ENCODE data around the gene HMCN1.
A peak's percentile ranks its signal among the peaks of the same experiment; 100 is the strongest.

Gene HMCN1

DNA sequence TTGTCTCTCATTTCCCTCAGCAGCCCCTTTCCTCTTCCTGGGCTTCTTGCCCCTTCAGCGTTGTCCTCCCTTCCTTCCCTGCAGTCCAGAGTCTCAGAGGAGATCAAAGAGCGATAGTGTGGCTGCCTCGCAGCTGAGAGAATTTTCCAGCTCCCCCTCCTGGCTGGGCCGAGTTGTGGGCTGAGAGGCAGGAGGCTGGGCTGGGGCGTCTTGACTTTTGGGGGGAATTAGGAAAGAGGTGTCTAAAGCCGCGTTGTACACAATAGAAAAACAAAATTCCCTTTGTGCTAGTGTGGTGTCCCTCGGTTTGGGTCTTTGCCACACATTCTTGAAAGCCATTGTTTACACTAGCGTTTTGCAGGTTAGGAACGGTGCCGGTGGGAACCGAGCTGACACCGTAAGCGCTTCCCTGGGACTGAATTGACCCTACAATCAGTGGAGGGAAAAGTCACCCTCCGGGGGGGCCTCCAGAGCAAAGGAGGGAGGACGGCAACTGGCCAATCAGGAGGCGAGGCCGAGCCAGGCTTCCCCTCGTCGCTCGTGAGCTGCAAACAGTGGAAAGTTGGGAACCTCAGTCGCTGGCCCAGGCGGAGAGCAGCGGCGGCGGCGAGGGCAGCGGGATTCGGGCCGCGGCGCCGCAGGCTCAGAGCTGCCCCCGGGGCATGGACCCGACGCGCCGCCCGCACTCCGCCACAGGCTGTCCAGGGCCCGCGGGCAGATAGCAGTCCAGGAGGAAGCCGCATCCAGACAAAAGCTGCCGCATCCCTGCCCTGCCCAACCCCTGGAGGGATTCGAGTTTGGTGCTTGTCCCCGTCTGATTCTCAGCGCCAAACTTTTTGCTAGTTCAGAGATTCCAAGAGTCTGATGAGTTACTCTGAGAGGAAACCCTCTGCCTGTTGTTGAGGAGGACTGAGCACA is at the start of gene HMCN1:
Gene HMCN1, plus strand, starts transcription at position 574 of the 918 bp plus-strand sequence. CDS start 389 bp downstream, outside the sequence.
- peak in 1 of 3 experiments; percentile 3 for DNase-seq (ENCODE audit: low read depth in 3 of 3)

DNA sequence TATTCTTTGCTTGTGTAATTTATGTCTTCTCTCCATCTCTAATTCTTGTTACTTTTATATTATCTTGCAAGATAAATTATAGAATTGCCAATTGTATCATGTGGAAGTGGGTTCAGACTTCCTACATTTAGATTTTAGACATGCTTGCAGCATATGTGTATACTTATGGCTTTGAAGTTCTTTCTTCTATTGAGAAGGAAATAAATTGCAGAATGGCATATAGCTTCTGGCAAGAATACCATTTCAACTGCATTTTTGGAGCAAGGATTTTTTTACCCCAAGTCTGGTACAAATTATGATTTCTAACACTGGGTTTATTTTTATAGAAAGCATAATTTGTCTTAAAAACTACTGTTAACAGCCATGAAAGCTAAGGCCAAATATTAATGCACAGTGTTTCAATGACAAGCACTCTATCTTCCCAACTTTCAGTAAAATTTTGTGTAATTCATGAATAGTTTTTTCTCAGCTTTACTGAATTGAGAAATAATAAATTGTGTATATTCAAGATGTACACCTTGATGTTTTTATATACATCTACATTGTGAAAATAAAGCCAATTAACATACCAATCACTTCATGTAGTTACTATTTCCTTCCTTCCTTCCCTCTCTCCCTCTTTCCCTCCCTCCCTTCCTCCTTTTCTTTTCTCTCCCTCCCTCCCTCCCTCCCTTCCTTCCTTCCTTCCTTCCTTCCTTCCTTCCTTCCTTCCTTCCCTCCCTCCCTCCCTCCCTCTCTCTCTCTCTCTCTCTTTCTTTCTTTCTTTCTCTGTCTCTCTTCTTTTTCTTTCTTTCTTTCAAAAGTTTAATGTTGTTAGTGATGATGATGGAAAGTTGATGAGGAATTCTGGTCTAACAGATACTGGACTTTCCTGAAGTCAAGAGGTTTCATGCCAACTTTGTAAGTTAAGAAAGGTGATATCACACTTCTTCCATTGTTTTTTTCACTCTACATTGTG is 47.1 kb upstream of the HMCN1 start:
- DNase-seq (ENCODE audit: low read depth in 3 of 3) = no peak

DNA sequence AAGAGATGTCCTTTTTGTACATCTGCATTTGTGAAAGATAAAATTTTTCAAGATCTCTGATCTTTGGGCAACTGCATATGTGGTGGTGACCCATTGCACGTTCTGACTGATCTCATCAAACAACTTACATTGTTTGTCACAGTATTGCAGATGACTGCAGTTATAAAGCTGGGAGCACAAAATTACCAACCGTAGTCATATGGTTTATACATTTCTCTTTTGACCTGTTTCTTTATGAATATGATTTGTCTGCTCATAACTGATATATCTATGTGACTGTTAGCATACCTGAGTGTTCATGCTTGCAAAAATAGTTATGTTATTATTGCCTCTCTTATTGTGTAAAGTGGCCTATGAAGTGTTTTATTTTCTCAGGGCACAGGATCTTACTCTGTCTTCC is 43.7 kb upstream of the HMCN1 start:
- DNase-seq (ENCODE audit: low read depth in 3 of 3) = no peak

DNA sequence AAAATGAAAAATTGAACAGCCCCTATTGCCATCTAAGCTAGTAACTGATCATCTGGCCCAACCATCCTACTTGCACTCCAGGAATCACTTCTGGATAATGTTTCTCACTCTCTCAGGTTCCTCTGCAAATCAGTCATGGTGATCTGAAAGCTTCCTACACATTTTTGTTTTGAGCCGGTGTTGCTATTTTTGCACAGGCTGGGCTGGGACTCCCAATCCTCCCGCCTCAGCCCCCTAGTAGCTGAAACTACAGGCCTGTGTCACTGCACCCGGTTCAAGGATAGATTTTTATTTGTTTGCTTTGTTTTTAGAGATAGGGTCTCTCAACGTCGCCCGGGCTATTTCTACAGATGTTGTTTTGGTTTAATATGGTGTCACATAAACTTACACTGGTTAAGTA is 40.5 kb upstream of the HMCN1 start:
- no peak for DNase-seq (ENCODE audit: low read depth in 3 of 3)

DNA sequence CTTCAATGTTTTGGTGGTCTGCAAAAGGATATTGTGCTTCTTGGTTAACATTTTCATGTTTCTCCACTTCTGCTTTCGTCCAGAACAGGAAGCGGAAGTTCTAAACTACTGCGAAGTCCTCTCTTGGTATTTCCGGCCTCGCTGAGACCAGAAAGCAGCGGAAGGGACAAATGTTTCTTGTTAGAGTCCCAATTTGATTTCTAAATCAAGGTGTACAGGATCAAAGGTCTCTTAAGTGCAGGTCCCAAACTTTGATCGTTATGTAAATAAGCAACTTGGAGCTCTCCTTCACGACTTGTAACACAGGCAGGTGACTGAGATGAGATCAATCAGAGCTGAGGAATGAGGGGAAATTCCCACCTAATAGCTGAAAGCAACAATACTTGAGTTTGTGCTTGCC is 40.1 kb upstream of the HMCN1 start:
- DNase-seq (ENCODE audit: low read depth in 3 of 3) = peak in 1 of 3 experiments; percentile 9

DNA sequence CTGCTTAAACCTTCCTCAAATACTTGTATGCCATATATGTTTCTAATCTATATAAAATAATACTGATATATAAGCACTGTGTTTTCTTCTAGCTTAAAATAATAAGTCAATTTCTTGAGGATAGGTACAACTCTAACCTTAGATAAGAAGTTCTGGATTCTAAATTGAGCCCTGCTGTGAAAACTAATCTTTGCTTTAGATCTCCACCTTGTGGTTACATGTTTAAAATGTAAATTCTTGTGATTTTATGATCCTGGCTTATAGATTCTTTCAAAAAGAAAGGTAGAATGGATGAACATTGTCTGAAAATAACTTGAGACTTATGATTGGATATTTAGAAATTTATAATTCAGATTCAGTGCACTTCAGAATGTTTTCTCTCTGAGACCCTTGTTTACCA is 38.9 kb upstream of the HMCN1 start:
- DNase-seq (ENCODE audit: low read depth in 3 of 3) = no peak

DNA sequence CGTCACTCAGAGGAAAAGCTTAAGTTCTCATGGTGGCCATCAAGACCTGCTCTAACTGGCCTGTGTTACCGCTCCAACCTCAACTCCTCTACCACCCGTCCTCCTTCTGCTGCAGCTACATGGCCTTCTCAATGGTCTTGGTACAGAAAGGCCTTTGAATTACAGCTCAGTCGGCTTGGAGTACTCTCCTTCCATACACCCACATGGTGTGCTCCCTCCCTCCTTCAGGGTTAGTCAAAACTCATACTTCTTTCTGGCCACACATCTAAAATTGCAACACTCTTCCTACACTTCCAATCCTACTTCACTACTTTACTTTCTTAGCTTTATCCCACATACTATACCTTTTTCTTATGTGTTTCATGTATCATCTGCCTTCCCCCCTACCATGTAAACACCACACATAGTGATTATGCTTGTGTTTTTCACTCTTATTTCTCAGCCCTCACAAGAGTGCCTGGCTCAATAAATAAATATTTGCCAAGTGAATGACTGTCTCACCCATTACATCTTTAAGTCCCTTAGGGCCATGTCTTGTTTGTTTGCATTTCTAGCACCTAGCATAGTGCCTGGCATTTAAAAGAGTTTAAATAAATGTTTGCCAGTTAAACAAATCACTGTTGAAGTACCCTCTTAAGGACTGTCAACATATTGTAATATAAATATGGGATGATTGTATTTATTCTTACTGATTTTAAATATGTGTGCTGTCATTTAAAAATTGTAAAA is 37.6 kb upstream of the HMCN1 start:
- DNase-seq (ENCODE audit: low read depth in 3 of 3) = no peak

DNA sequence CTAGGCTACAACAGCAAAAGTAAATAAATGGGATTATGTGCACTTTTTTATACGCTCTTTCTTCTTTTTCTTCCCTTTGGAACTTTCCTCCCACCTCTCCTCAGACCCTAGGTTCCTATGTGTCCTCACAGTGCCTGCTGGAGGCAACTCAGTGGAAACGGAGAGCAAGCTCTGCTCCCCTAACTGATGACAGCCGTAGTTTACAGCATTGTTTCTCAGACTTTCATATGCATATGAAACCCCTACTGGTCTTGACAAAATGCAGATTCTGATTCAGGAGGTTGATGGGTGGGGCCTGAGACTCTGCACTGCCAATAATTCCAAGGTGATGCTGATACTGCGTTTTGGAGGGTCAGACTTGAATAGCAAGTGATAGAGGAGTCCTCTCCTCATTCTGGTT is 34.3 kb upstream of the HMCN1 start:
- DNase-seq (ENCODE audit: low read depth in 3 of 3) = no peak

DNA sequence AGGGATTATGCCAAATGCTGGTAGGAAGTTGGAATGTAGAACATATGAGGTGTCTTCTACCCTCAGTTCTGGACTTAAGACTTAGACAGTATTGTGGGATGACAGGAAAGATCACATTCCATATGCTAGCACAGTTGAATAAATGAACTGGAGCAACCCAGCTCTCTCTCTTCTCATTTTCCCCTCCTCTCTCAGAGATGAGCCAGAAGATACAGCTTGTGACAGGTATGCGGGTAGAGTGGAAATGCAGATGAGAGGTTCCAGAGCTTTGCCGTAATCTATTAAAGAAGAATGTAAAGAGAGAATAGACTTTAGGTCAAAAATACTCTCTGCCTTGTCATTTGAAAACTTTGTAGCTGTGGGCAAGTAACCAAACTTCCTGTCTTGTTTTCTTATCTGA is 32.5 kb upstream of the HMCN1 start:
- no peak for DNase-seq (ENCODE audit: low read depth in 3 of 3)

DNA sequence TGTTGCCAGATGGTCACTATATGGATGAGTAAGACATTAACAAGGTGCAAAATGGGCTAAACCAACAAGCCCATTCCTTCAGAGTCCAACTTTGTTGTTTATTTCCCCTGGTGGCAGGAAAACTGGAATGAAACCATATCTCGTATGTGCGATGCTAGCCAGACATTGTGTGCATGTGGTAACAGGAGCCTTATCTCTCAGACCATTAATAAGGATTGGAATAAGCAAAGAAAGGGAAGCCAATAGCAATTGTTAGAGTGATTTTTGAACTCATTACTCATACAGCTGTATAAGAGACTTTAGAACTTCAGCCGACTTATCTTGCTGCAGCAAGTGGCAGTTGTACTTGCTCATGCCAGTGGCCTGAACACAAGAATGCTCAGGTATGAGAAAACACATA is 30.0 kb upstream of the HMCN1 start:
- no peak for DNase-seq (ENCODE audit: low read depth in 3 of 3)

DNA sequence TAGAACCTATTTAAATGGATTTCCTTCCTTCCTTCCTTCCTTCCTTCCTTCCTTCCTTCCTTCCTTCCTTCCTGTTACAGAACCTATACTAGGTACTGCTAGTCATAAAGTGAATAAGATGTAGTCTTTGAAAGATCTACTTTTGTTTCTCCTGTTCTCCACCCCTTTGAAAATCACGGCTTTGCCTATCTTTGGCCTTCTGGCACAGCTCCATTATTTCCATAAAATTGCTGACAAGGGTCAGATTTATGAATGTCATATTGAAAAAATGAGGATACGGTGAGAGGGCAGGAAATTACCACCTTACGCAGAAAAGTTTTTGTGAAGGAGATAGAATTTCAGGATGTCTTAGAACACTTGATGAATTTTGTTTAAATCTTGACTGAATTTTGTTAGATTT is 18.1 kb upstream of the HMCN1 start:
- DNase-seq (ENCODE audit: low read depth in 3 of 3) = no peak

DNA sequence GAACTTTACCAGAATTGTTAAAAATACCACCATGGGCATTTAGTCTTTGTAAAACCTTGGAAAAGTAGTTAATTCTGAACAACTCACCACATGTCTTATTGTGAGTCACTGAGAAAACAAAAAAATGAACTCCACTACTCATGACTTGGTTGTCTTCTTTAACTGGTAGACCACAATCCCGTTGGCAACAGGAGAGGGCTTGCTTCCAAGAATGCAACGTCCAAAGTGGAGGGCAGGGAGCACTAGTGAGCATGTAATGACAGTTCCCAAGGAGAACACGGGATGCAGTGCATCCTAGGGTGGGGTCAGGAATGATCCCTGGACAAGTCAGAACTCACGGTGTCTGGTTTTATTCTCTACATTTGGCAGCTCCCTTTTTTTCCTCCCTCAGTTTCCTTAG is 15.2 kb upstream of the HMCN1 start:
- DNase-seq (ENCODE audit: low read depth in 3 of 3) = no peak

DNA sequence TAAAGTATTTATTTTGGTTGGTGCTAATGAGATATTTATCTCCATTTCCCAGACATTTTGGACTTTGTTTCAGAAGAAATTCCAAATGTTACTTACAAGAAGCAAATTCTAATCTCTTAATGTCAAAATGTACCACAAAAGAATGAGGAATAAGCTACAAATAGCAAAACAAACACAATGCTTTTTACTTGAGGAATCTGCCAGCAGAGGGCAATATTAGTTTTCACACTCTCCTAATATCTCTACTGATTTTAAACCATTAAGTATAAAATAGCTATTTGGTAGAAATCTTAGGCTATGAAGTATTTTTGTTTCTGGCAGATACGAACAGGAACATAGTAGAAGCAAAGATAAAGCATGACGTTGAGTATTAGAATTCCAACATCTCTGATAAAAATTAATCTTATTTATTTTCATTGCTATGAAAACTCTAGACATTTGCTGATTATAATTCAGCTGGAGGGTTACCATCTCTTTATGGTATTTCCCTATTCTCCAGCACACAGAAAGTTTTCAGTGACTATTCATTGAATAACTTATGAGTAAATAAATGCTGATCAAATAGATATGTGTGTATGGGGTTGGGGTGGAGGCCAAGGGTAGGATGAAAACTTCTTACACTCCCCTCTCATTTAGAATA is 13.4 kb upstream of the HMCN1 start:
- DNase-seq (ENCODE audit: low read depth in 3 of 3) = no peak

DNA sequence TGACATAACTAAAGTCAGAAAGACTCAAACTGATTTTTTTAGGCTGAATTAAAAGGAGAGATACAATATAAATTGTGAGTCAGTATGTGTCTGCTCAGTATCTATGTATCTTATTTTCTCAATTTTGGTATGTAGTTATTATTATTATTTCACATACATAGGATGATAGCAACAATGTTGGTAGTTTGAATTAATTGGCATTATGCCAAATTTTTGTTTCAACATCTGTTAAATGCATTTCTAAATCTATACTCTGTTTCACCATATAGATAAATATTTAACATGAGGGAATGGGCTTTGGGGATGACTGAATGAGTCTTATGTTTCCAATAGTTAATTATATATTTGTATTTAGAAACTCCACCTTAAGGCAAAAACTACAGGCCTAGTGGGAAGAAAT is 12.6 kb upstream of the HMCN1 start:
- no peak for DNase-seq (ENCODE audit: low read depth in 3 of 3)

DNA sequence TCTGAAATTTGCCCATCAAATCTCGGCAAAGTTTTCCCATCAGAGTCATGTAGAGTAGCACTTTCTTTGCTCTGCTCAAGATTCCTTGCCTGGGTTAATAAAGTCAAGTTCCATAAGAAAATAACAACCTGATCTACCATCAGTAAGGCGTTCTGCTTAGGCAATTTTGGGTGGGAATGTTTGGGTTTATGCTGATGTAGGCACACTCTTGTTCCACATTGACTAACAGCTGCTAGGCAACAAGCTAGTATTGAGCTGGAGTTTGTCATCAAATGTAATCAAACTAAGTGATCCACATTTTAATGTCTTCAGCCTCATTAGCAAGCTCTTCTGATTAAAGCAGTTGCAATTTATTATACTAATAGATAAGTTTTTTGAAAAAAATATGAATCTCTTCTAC is 12.1 kb upstream of the HMCN1 start:
- no peak for DNase-seq (ENCODE audit: low read depth in 3 of 3)

DNA sequence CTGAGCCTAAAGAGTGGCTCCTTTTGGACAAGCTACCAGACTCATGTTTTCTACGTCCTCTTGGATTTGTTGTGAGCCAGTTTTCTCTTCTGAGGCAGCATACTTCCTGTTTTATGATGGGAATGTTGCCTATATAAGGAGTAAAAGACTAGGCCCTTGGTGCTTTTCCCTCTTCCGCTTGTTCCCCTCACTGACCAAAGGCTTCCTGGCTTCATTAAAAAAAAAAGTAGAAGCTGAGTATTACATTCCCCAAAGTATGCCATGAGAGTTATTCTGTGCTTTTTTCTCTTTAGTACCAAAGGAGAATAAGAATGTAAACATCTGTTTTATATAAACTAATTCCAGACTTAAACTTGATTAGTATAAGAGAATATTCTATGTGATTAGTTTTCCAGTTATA is 6.5 kb upstream of the HMCN1 start:
- DNase-seq (ENCODE audit: low read depth in 3 of 3) = no peak

DNA sequence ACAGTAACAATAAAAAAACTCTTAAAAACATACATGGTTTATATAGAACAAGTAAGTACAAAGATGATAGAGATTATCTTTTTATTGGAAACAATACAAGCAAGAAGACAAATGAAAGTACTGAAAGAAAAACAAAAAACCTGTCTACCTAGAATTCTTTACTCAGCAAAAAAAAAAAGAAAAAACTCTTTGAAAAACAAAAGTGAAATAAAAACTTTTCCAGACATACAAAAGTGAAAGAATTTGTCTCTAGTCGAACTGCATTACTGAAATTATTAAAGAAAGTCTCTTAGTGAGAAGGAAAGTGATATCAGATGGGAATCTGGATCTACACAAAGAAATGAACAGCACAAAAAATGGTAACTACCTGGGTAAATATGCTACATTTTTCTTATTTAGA is 2.7 kb upstream of the HMCN1 start:
- DNase-seq (ENCODE audit: low read depth in 3 of 3) = no peak

DNA sequence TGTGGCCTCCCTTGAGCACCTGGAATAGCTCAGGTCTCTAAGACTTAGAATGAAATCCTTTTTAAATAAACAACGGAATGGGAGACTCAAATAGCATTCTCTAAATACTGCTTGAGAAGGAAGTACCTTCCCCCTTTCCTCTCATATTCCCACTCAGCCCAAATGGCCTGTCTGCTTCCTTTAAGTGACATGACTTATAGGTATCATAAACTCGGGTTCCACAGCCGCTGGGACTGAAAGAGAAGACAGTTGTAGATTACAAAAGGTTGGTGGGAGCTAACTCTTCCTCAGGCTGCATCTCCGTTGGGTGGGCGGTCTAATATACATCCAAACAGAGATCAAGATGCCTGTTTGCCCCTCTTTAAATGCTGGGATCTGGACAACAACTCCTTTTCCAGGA is 1.2 kb upstream of the HMCN1 start:
- DNase-seq (ENCODE audit: low read depth in 3 of 3) = no peak

DNA sequence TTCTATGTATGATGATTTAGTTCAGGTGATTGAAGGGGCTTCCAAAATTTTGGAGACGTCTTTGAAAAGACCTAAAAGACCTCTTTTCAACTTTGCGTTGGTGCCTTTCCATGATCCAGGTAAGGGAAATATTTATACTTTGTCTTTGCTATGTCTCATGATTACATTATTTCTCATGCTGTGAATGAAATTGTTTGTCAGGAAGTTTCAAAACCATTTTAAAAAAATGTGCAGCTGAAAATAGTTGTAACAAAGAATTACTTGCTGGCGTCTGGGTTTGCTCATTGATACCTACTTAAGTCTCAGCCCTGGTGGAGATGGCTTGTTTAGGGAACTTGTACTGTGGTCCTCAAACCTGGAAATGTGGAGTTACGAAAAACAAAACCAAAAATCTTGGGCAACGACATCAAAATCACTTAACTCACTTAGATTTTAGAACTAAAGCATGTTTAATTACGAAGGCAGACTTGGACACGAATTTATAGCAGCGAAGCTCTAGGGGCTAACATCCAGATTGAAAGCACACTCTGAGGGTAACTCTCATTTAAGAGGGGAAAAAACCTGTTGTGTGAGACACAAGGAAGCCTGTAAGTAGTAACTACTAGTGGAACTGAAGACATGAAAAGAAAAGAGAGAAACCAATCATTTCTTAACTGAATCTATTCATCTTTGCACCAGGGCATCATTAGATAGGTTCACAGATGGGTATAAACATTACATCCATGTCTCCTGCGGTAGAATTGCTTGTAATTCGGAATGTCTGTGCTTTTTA is 924 bp downstream of the HMCN1 start:
- DNase-seq (ENCODE audit: low read depth in 3 of 3) = no peak

DNA sequence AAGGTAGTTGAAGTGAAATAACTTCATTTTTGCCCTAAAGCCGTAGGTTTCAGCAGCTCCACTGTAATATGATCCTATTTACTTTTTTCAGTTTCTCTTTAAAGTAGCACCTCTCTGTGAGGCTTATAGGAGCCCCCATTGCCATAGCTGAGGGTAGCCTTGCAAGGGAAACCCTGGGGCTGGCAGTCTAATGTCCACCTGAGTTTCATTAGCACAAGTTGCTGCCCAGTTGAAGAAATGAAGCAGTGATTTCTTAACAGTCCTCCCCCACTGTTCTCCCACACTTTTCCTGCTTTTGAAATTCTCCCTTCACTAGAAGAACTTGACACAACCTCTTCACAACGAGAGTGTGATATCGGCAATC is 1.5 kb downstream of the HMCN1 start:
- no peak for DNase-seq (ENCODE audit: low read depth in 3 of 3)

DNA sequence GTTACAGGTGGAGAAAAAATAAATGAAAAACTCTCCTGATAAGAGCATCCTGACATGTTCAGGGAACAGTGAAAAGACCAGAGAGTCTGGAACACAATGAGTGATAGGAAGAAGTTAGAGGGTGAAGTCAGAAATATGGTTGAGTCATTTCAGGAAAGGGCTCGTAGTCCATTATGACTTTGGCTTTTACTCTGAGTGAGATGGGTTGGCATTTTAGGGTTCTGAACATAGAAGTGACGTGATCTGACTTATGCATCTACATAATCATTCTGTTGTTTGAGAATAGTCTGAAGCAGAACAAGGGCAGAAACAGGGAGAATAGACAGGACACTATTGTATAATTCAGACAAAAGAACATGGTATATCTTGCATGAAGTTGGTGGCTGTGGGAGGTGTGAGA is 5.8 kb downstream of the HMCN1 start:
- no peak for DNase-seq (ENCODE audit: low read depth in 3 of 3)
